Stomach (tissue), 4 donors: ENCODE data around the gene PRAMEF13.
"Not testable (repeated sequence)": the region's sequence is repeated elsewhere in the genome, so short reads cannot be mapped to it uniquely, and the experiment has no call there.

Experiments
- CTCF ChIP-seq, 7 experiments: fragments of 450-650 bp in 4 of 7; fragments of 200-600 bp in 3 of 7; sonication (generic) in 3 of 7; IDR thresholded peaks; one replicate each; pipeline ENCODE4 v1.5.1; 2016 to 2019; ENCODE audit warnings: antibody characterized with exemption in 7 of 7, control low read depth in 2 of 7, mild to moderate bottlenecking in 1 of 7
- POLR2A ChIP-seq, 4 donors: fragments of 450-650 bp; IDR thresholded peaks; one replicate each; pipeline ENCODE4 v1.6.1; 2016; ENCODE audit warnings: antibody characterized with exemption in 4 of 4, control low read depth in 2 of 4, mild to moderate bottlenecking in 1 of 4, moderate library complexity in 1 of 4

DNA sequence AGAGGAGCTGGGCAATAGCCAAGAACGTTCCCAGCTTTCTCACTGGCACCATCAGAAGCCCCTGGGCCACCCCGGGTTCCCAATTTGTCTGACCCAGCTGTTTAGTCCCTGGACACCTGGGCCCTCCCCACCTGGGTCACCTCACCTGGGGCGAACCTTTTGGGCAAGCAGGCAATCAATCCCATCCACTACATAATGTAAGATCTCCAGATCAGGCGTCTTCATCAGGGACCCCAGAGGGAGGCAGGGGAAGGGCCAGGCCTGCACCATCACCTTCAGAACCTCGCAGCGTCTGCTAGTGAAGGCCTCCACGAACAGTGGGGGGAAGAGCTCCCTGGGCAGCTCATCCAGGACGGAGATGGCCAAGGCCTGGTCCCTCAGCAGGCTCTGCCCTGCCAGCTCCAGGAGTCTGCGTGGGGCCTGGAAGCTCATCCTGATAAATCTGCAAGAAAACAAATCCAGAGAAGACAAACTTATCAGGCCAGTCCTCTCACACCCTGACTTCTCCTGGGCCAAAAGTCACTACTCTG is 24.5 kb upstream of the PRAMEF13 start, which contains the start of gene PRAMEF18:
- not testable (repeated sequence) for TF ChIP-seq POLR2A, CTCF (IDR thresholded peaks at IDR 0.05)
